PC-9 (cell line): ENCODE measurements around the gene HDAC10. TPM values are rescaled to one million over a fixed set of nuclear protein-coding genes. Genes with fewer than 3 reads are reported as not detected.

Source experiments
- BruUV-seq: library from RNA; stranded (reverse); fragments of 400-500 nt; replicated peaks from 2 replicates; lab custom pipeline; 2021; lab: Mats Ljungman, UMichigan
- CTCF ChIA-PET: fragments of 300-600 bp; sonication (Branson Sonifier 250); formaldehyde crosslinking; loops from one replicate; lab custom pipeline; 2022; ENCODE audit warnings: antibody characterized with exemption; lab: Charles Lee
- POLR2A ChIA-PET: fragments of 300-600 bp; sonication (Branson Sonifier 250); formaldehyde crosslinking; loops from one replicate; lab custom pipeline; 2022; ENCODE audit warnings: antibody characterized with exemption; ENCODE audit not compliant: unreplicated experiment; lab: Charles Lee
- DNase-seq, 2 experiments: peaks; one replicate each; pipeline versions ENCODE4 v3.0.0 to v3.0.0-alpha.2; 2015 to 2022; ENCODE audit warnings: mixed read lengths in 1 of 2
- H2AFZ ChIP-seq: fragments of 200-600 bp; sonication (generic); 2 replicates; pipeline ENCODE4 v1.8.1; 2017; ENCODE audit warnings: antibody characterized with exemption
- H3F3A ChIP-seq: fragments of 200-600 bp; sonication (generic); 2 replicates; pipeline ENCODE4 v1.8.1; 2017; ENCODE audit warnings: antibody characterized with exemption, mild to moderate bottlenecking, low read depth; ENCODE audit not compliant: insufficient read depth
- H3K27ac ChIP-seq: fragments of 200-600 bp; sonication (generic); 2 replicates; pipeline ENCODE4 v1.6.1; 2016; ENCODE audit warnings: mixed run types
- H3K27me3 ChIP-seq: fragments of 200-600 bp; sonication (generic); 2 replicates; pipeline ENCODE4 v1.6.1; 2016; ENCODE audit warnings: low read depth, mixed run types; ENCODE audit not compliant: insufficient read depth
- H3K36me3 ChIP-seq: fragments of 200-600 bp; sonication (generic); 2 replicates; pipeline ENCODE4 v1.6.1; 2016; ENCODE audit warnings: low read depth, mixed run types
- H3K4me1 ChIP-seq: fragments of 200-600 bp; sonication (generic); replicated peaks from 2 replicates; pipeline ENCODE4 v1.6.1; 2016; ENCODE audit warnings: mixed run types; ENCODE audit not compliant: insufficient read depth
- H3K4me2 ChIP-seq: fragments of 200-600 bp; sonication (generic); 2 replicates; pipeline ENCODE4 v1.6.1; 2017; ENCODE audit warnings: mixed run types
- H3K4me3 ChIP-seq: fragments of 200-600 bp; sonication (generic); 2 replicates; pipeline ENCODE4 v1.6.1; 2016; ENCODE audit warnings: mixed run types
- H3K79me2 ChIP-seq: fragments of 200-600 bp; sonication (generic); 2 replicates; pipeline ENCODE4 v1.6.1; 2017; ENCODE audit warnings: low read depth, mixed run types
- H3K9me2 ChIP-seq: fragments of 200-600 bp; sonication (generic); 2 replicates; pipeline ENCODE4 v1.8.1; 2017; ENCODE audit warnings: mild to moderate bottlenecking; ENCODE audit not compliant: insufficient read depth
- H3K9me3 ChIP-seq: fragments of 200-600 bp; sonication (generic); 2 replicates; pipeline ENCODE4 v1.8.1; 2016; ENCODE audit warnings: low read depth; ENCODE audit not compliant: insufficient read depth
- H4K20me1 ChIP-seq: fragments of 200-600 bp; sonication (generic); 2 replicates; pipeline ENCODE4 v1.8.1; 2017; ENCODE audit not compliant: insufficient read depth
- CTCF ChIP-seq: fragments of 200-600 bp; sonication (generic); conservative IDR thresholded peaks from 2 replicates; pipeline ENCODE4 v1.6.1; 2017; ENCODE audit warnings: mixed run types, antibody characterized with exemption, mild to moderate bottlenecking, moderate library complexity
- EZH2 ChIP-seq: fragments of 200-600 bp; sonication (generic); IDR thresholded peaks from 2 replicates; pipeline ENCODE4 v1.8.0; 2017; ENCODE audit warnings: antibody characterized with exemption, low read depth
- intact Hi-C: fragments of 100-400 bp; cut with micrococcal nuclease; formaldehyde crosslinking; loops from one replicate; pipeline ENCODE4 v1.10.0; 2022; ENCODE audit not compliant: unreplicated experiment
- total RNA-seq: library from RNA; stranded (reverse); gene quantifications from 2 replicates; pipeline ENCODE4 v1.2.3, GENCODE V29; 2021

HDAC10 gene
- total RNA-seq, 1 experiment from 2014 or later: 80.5 TPM

- TF ChIP-seq CTCF: no peak
- no peak for TF ChIP-seq EZH2
- POLR2A ChIA-PET: no interaction called here
- no peaks in the 10 kb centered on the region for H3K9me2 ChIP-seq
- peaks cover 6% of the 10 kb centered on the region for H4K20me1 ChIP-seq
- H3K4me1 ChIP-seq: peaks cover 21% of the 10 kb centered on the region
- H2AFZ ChIP-seq: no peak overlapping the region
- H3F3A ChIP-seq: peaks cover 35% of the 10 kb centered on the region
- intact Hi-C loops: no loop called here
- H3K36me3 ChIP-seq: 0 out of 2 replicates have a peak, but pooled peaks cover 3% of the 10 kb centered on the region
- no peaks in the 10 kb centered on the region for H3K9me3 ChIP-seq
- no peaks in the 10 kb centered on the region for H3K27me3 ChIP-seq
- H3K4me3 ChIP-seq: no peak overlapping the region
- no peak for DNase-seq
- peaks cover 23% of the 10 kb centered on the region for H3K79me2 ChIP-seq
- H3K4me2 ChIP-seq: no peak overlapping the region
- CTCF ChIA-PET: no interaction called here
- no peak overlapping the region for H3K27ac ChIP-seq
- no TSS peak for BruUV-seq
These were observed 6.6 kb upstream of the HDAC10 start for GRCh38 chr22:50257451-50258360.

- Histone ChIP-seq H3K9me3 (no peaks in the 10 kb centered on the region), H3K4me2 (no peak overlapping the region), H3K36me3 (0 out of 2 replicates have a peak, but pooled peaks cover 3% of the 10 kb centered on the region), H2AFZ (no peak overlapping the region), H3K79me2 (peaks cover 23% of the 10 kb centered on the region), H3K4me1 (peaks cover 14% of the 10 kb centered on the region), H3K4me3 (no peak overlapping the region), H3K27me3 (no peaks in the 10 kb centered on the region), H3K9me2 (no peaks in the 10 kb centered on the region), H3K27ac (no peak overlapping the region), H3F3A (peaks cover 35% of the 10 kb centered on the region), H4K20me1 (peaks cover 12% of the 10 kb centered on the region)
- no peak for DNase-seq
- ChIA-PET POLR2A (no interaction called here), CTCF (no interaction called here)
- intact Hi-C loops: no loop called here
- TF ChIP-seq CTCF (no peak), EZH2 (no peak)
- no TSS peak for BruUV-seq
These were observed 6.0 kb upstream of the HDAC10 start for GRCh38 chr22:50257041-50257440.

- Histone ChIP-seq H3K4me2 (no peak overlapping the region), H3K9me3 (no peaks in the 10 kb centered on the region), H3K4me3 (no peak overlapping the region), H4K20me1 (peaks cover 18% of the 10 kb centered on the region), H3K27me3 (no peaks in the 10 kb centered on the region), H3F3A (peaks cover 40% of the 10 kb centered on the region; the same call in 1 of the 2 replicates), H3K27ac (no peak overlapping the region), H3K79me2 (peaks cover 23% of the 10 kb centered on the region), H3K9me2 (no peaks in the 10 kb centered on the region), H2AFZ (no peak overlapping the region), H3K4me1 (peaks cover 11% of the 10 kb centered on the region; the same call in 1 of the 2 replicates), H3K36me3 (0 out of 2 replicates have a peak, but pooled peaks cover 3% of the 10 kb centered on the region)
- ChIA-PET POLR2A (no interaction called here), CTCF (no interaction called here)
- no peak for TF ChIP-seq CTCF
- TF ChIP-seq EZH2: no peak
- no TSS peak for BruUV-seq
- DNase-seq: no peak
- intact Hi-C loops: no loop called here
These were observed 5.3 kb upstream of the HDAC10 start for GRCh38 chr22:50256258-50256862.
